ENCODE data around the gene DNAJB6.
A peak's percentile ranks its signal among the peaks of the same experiment; 100 is the strongest.
"Not testable (repeated sequence)": the region's sequence is repeated elsewhere in the genome, so short reads cannot be mapped to it uniquely, and the experiment has no call there.

The DNAJB6 gene

GRCh38 chr7:157320608-157320980 is 16.2 kb upstream of the DNAJB6 start:
- peak in 1 of 56 donors; percentile 9 for DNase-seq

GRCh38 chr7:157323401-157323800 is 13.4 kb upstream of the DNAJB6 start:
- DNase-seq: no peak

GRCh38 chr7:157329447-157329846 is 7.4 kb upstream of the DNAJB6 start:
- peak in 1 of 56 donors; percentile 26 for DNase-seq

GRCh38 chr7:157330567-157330966 is 6.2 kb upstream of the DNAJB6 start:
- DNase-seq: not testable (repeated sequence)

GRCh38 chr7:157331049-157331448 is 5.8 kb upstream of the DNAJB6 start:
- not testable (repeated sequence) for DNase-seq

- DNase-seq: no peak
Observed at GRCh38 chr7:157335236-157335635, 1.6 kb upstream of the DNAJB6 start.

- DNase-seq: no peak
Observed at GRCh38 chr7:157335991-157336382, 817 bp upstream of the DNAJB6 start.

GRCh38 chr7:157337316-157338149 is 729 bp downstream of the DNAJB6 start:
- peak in 10 of 56 donors; percentile 7 to 73 (median 42) for DNase-seq

- DNase-seq: peak in 30 of 56 donors; percentile 8 to 83 (median 38)
Observed at GRCh38 chr7:157339777-157340677, 3.2 kb downstream of the DNAJB6 start.

GRCh38 chr7:157347217-157347904 is 10.6 kb downstream of the DNAJB6 start:
- DNase-seq: no peak

- no peak for DNase-seq
Observed at GRCh38 chr7:157348548-157348947, 11.7 kb downstream of the DNAJB6 start.

- DNase-seq: no peak
Observed at GRCh38 chr7:157352516-157352915, 15.7 kb downstream of the DNAJB6 start.

- DNase-seq: peak in 16 of 56 donors; percentile 13 to 80 (median 36)
Observed at GRCh38 chr7:157355784-157356511, 19.1 kb downstream of the DNAJB6 start.

- DNase-seq: no peak
Observed at GRCh38 chr7:157357129-157358040, 20.6 kb downstream of the DNAJB6 start.

- DNase-seq: no peak
Observed at GRCh38 chr7:157358041-157358752, 21.4 kb downstream of the DNAJB6 start.

- no peak for DNase-seq
Observed at GRCh38 chr7:157358753-157359096, 21.9 kb downstream of the DNAJB6 start.

GRCh38 chr7:157359581-157359980 is 22.8 kb downstream of the DNAJB6 start:
- no peak for DNase-seq

- DNase-seq: no peak
Observed at GRCh38 chr7:157360483-157361025, 23.8 kb downstream of the DNAJB6 start.

- no peak for DNase-seq
Observed at GRCh38 chr7:157361537-157361936, 24.7 kb downstream of the DNAJB6 start.
